GM12878 (cell line): ENCODE results near the gene ARMC9. TPM values are rescaled to one million over a fixed set of nuclear protein-coding genes. Genes with fewer than 3 reads are reported as not detected.

ENCODE experiments used
- ATAC-seq: fragments of 200-7000 bp; cut with Tn5 transposase; 3 replicates; pipeline ENCODE4 v1.9.1; 2020; ENCODE audit warnings: mild to moderate bottlenecking, moderate library complexity
- BruUV-seq: library from RNA; stranded (reverse); fragments of 400-500 nt; replicated peaks from 2 replicates; lab custom pipeline; 2021; lab: Mats Ljungman, UMichigan
- CTCF ChIA-PET: fragments of 300-600 bp; sonication (Branson Sonifier 250); formaldehyde crosslinking; extraction: SDS; loops from one replicate; lab custom pipeline; 2021; ENCODE audit warnings: inconsistent platforms; lab: Yijun Ruan, JAX
- POLR2A ChIA-PET: fragments of 350-600 bp; formaldehyde crosslinking; extraction: SDS; loops from one replicate; lab custom pipeline; 2021; ENCODE audit warnings: inconsistent platforms; lab: Charles Lee
- RAD21 ChIA-PET: fragments of 300-600 bp; sonication (Branson Sonifier 250); formaldehyde crosslinking; loops from one replicate; lab custom pipeline; 2023; ENCODE audit warnings: antibody characterized with exemption; ENCODE audit not compliant: unreplicated experiment; lab: Charles Lee
- SMC1A ChIA-PET: fragments of 300-600 bp; sonication (Branson Sonifier 250); formaldehyde crosslinking; loops from one replicate; lab custom pipeline; 2023; ENCODE audit not compliant: unreplicated experiment, uncharacterized antibody; lab: Charles Lee
- DNase-seq: peaks from one replicate; pipeline ENCODE4 v3.0.0-alpha.2; 2011; ENCODE audit warnings: low read depth, low spot score
- FAIRE-seq: peaks from 3 replicates; lab custom pipeline; 2011; peaks lifted over from hg19 to GRCh38; lab: Jason Lieb, UNC
- H2AFZ ChIP-seq: 2 replicates; pipeline ENCODE4 v1.6.0; 2011; ENCODE audit warnings: low read depth, low read length, control low read depth; ENCODE audit not compliant: control insufficient read depth
- H3K27ac ChIP-seq: 2 replicates; pipeline ENCODE4 v1.5.1; 2011; ENCODE audit warnings: control low read depth; ENCODE audit not compliant: control insufficient read depth, insufficient read depth
- H3K27me3 ChIP-seq, 2 experiments: replicated peaks in 1 of 2; 2 replicates each; pipeline versions ENCODE4 v1.6.0 to v1.6.1; 2011; ENCODE audit warnings: low read length in 1 of 2; ENCODE audit not compliant: control insufficient read depth in 2 of 2, insufficient read depth in 2 of 2
- H3K36me3 ChIP-seq, 2 experiments: 2 replicates each; pipeline ENCODE4 v1.5.1; 2011; ENCODE audit warnings: low read length in 1 of 2; ENCODE audit not compliant: control insufficient read depth in 2 of 2, insufficient read depth in 2 of 2
- H3K4me1 ChIP-seq: 2 replicates; pipeline ENCODE4 v1.6.1; 2011; ENCODE audit warnings: mild to moderate bottlenecking, low read length, moderate library complexity, mixed read lengths; ENCODE audit not compliant: control insufficient read depth, insufficient read depth
- H3K4me2 ChIP-seq: 2 replicates; pipeline ENCODE4 v1.6.0; 2011; ENCODE audit warnings: control low read depth; ENCODE audit not compliant: control insufficient read depth, insufficient read depth
- H3K4me3 ChIP-seq: fragments of 200-600 bp; sonication (generic); 2 replicates; pipeline ENCODE4 v1.5.1; 2016
- H3K79me2 ChIP-seq: 2 replicates; pipeline ENCODE4 v1.6.0; 2011; ENCODE audit warnings: low read length; ENCODE audit not compliant: control insufficient read depth, insufficient read depth
- H3K9ac ChIP-seq: 2 replicates; pipeline ENCODE4 v1.8.0; 2011; ENCODE audit warnings: low read length, control low read depth, mixed read lengths; ENCODE audit not compliant: control insufficient read depth, insufficient read depth
- H3K9me3 ChIP-seq: replicated peaks from 3 replicates; pipeline ENCODE4 v1.5.1; 2011; ENCODE audit warnings: mild to moderate bottlenecking, low read length; ENCODE audit not compliant: control insufficient read depth, insufficient read depth
- H4K20me1 ChIP-seq: 2 replicates; pipeline ENCODE4 v1.6.0; 2011; ENCODE audit not compliant: control insufficient read depth, insufficient read depth
- ATF7 ChIP-seq: fragments of 450-650 bp; IDR thresholded peaks from 2 replicates; pipeline ENCODE4 v1.6.1; 2016; ENCODE audit warnings: low read depth, mild to moderate bottlenecking
- BCLAF1 ChIP-seq: fragments of 450-650 bp; IDR thresholded peaks from 2 replicates; pipeline ENCODE4 v1.6.1; 2017; ENCODE audit warnings: antibody characterized with exemption, mild to moderate bottlenecking, moderate library complexity
- FOXM1 ChIP-seq: IDR thresholded peaks from 2 replicates; pipeline ENCODE4 v1.6.1; 2012; ENCODE audit warnings: low read depth, mild to moderate bottlenecking, inconsistent platforms, low read length, moderate library complexity
- MEF2B ChIP-seq: fragments of 450-650 bp; IDR thresholded peaks from 2 replicates; pipeline ENCODE4 v1.6.1; 2018; ENCODE audit warnings: mild to moderate bottlenecking, moderate library complexity; ENCODE audit not compliant: partially characterized antibody, poor library complexity, severe bottlenecking
- MXI1 ChIP-seq: fragments of 150-350 bp; IDR thresholded peaks from 2 replicates; pipeline ENCODE4 v1.6.1; 2011; ENCODE audit warnings: low read depth, mild to moderate bottlenecking, inconsistent platforms, low read length, improper control_type of control experiment
- POU2F2 ChIP-seq: IDR thresholded peaks from 3 replicates; pipeline ENCODE4 v1.6.1; 2011; ENCODE audit warnings: low read depth, mild to moderate bottlenecking, low read length, borderline replicate concordance
- RELB ChIP-seq: fragments of 450-650 bp; IDR thresholded peaks from 2 replicates; pipeline ENCODE4 v1.6.1; 2017; ENCODE audit warnings: low read depth, mild to moderate bottlenecking, moderate library complexity
- ZBTB4 ChIP-seq: fragments of 450-650 bp; formaldehyde crosslinking; IDR thresholded peaks from 2 replicates; pipeline ENCODE4 v1.4.0; 2022; ENCODE audit warnings: mild to moderate bottlenecking, moderate library complexity
- WGBS: methylation state at CpG from one replicate; pipeline ENCODE4 v1.1.6; 2016; ENCODE audit warnings: low lambda C conversion rate; ENCODE audit not compliant: insufficient replicate concordance, insufficient coverage; ENCODE audit errors: missing lambda C conversion rate; 5-methylcytosine and 5-hydroxymethylcytosine counted together
- in situ Hi-C: fragments of 300-500 bp; cut with MboI; formaldehyde crosslinking; loops from 9 replicates; pipeline ENCODE4 v1.14.3; 2018; ENCODE audit warnings: mixed read lengths
- intact Hi-C: fragments of 100-400 bp; cut with micrococcal nuclease; formaldehyde crosslinking; loops from one replicate; pipeline ENCODE4 v1.14.2; 2022; ENCODE audit not compliant: unreplicated experiment
- polyA plus RNA-seq, 11 experiments: library from polyadenylated mRNA; depleted of rRNA in 4 of 11; unstranded in 6 of 11; stranded (reverse) in 5 of 11; fragments of >200 nt; fragmentation: Nextera tagmentation in 4 of 11; fragmentation: Illumina TruSeq in 1 of 11; extraction: Ambion mirVana in 4 of 11; extraction: Trizol in 1 of 11; gene quantifications; 1 replicate in 1 of 11; 2 replicates in 10 of 11; pipeline versions ENCODE4 v1.2.1 to v1.2.3, GENCODE V29; 2011 to 2016; ENCODE audit warnings: inconsistent platforms in 2 of 11, missing spikeins in 2 of 11, low read depth in 1 of 11
- total RNA-seq, 4 experiments: library from RNA; depleted of rRNA in 3 of 4; stranded (reverse); fragments of >200 nt in 3 of 4; fragmentation: Illumina TruSeq in 1 of 4; extraction: Trizol in 1 of 4; gene quantifications; 2 replicates each; pipeline versions ENCODE4 v1.2.1 to v1.2.3, GENCODE V29; 2013 to 2021

ARMC9 gene
- total and polyA plus RNA-seq, 10 of the 15 experiments (the other 5 are each of a cell fraction or from before 2014, with no cell fraction given): 3.8 to 21.8 (median 10.4) TPM

- H3K9ac ChIP-seq: no peak overlapping the region
- H3K4me1 ChIP-seq: peaks cover 17% of the 10 kb centered on the region
- POLR2A ChIA-PET: no interaction called here
- intact Hi-C loops: no loop called here
- FAIRE-seq (no peak), DNase-seq (no peak), ATAC-seq (no peak)
- CTCF ChIA-PET: interaction anchor here (0.7 to 7.5 kb wide), 7 partner anchors 17 to 190 kb away, joined by 3 to 72 read pairs (median 3); no protein-coding TSS in a partner anchor
- no peak overlapping the region for H2AFZ ChIP-seq
- H3K79me2 ChIP-seq: no peaks in the 10 kb centered on the region
- no TSS peak for BruUV-seq
- 71% methylated on average over 7 of the region's 7 CpGs for WGBS
- SMC1A ChIA-PET: interaction anchor here (0.9 to 6.9 kb wide), 4 partner anchors 65 to 190 kb away, joined by 3 to 43 read pairs (median 4); partner anchors contain the start of gene B3GNT7
- no peak overlapping the region for H3K4me3 ChIP-seq
- RAD21 ChIA-PET: no interaction called here
- H3K4me2 ChIP-seq: no peak overlapping the region
- TF ChIP-seq MEF2B: no peak
- no peak for TF ChIP-seq BCLAF1
- TF ChIP-seq MXI1: no peak
- TF ChIP-seq POU2F2: no peak
- no peak for TF ChIP-seq RELB
- TF ChIP-seq ZBTB4 (CRISPR knock-in tag): no peak
- TF ChIP-seq ATF7: no peak
- no peak for TF ChIP-seq FOXM1
- peak overlapping the region; percentile 13; the same call in 1 of the 2 replicates for H3K27ac ChIP-seq
- H3K36me3 ChIP-seq: no peaks in the 10 kb centered on the region; a peak in 1 of 4 replicates
- no peaks in the 10 kb centered on the region for H3K27me3 ChIP-seq
- no peaks in the 10 kb centered on the region for H4K20me1 ChIP-seq
- H3K9me3 ChIP-seq: no peaks in the 10 kb centered on the region
- in situ Hi-C loops: no loop called here
Observed at GRCh38 chr2:231294116-231294515, 95.7 kb downstream of the ARMC9 start.
